ENCODE results near the gene ASTL. TPM values are rescaled to one million over a fixed set of nuclear protein-coding genes. Genes with fewer than 3 reads are reported as not detected.

ASTL gene
- total RNA-seq, 3 donors from 2014 or later (not counting 1 experiment from before 2014, with no cell fraction given), result 5.5 to 11.3 (median 8.8) TPM

- Histone ChIP-seq H3K9me3 (ENCODE audit: control insufficient read depth, insufficient read depth, low read length) (no peaks in the 10 kb centered on the region), H3K36me3 (ENCODE audit: control insufficient read depth, insufficient read depth, low read length) (no peaks in the 10 kb centered on the region), H3K4me3 (ENCODE audit: low read length) (no peak overlapping the region), H3K4me1 (ENCODE audit: control insufficient read depth, insufficient read depth, low read length) (peaks cover 50% of the 10 kb centered on the region), H3K27ac (ENCODE audit: low read length) (no peak overlapping the region), H3K27me3 (ENCODE audit: control insufficient read depth, insufficient read depth, low read length) (no peaks in the 10 kb centered on the region)
- no peaks in the 10 kb centered on the region for H3K9me3 Mint-ChIP-seq
- H3K36me3 Mint-ChIP-seq, result no peaks in the 10 kb centered on the region
- peaks cover 9 to 47% of the 10 kb centered on the region in 2 donors for H3K4me1 Mint-ChIP-seq
- ATAC-seq (no peak), DNase-seq (no peak)
- H3K27me3 Mint-ChIP-seq (ENCODE audit: low read depth in 2 of 2), result no peaks in the 10 kb centered on the region
- peak overlapping the region in 1 of 2 donors; percentile 71 for H3K27ac Mint-ChIP-seq
- no peak overlapping the region for H3K4me3 Mint-ChIP-seq
- WGBS (ENCODE audit: insufficient coverage), result 82% methylated on average over 9 of the region's 9 CpGs
- TF ChIP-seq CTCF (IDR thresholded peaks at IDR 0.05), result no peak
- intact Hi-C loops (cut with micrococcal nuclease), result no loop called here
Observed at GRCh38 chr2:96151595-96152303, 13.4 kb upstream of the ASTL start.

GRCh38 chr2:96150791-96151594 lies 12.7 kb upstream of the ASTL start:
- no peaks in the 10 kb centered on the region for H3K27me3 ChIP-seq (ENCODE audit: control insufficient read depth, insufficient read depth, low read length)
- peaks cover 50% of the 10 kb centered on the region for H3K4me1 ChIP-seq (ENCODE audit: control insufficient read depth, insufficient read depth, low read length)
- peak overlapping the region; percentile 50 to 80 for H3K27ac Mint-ChIP-seq
- no peaks in the 10 kb centered on the region for H3K9me3 Mint-ChIP-seq
- 91% methylated on average over 14 of the region's 14 CpGs for WGBS (ENCODE audit: insufficient coverage)
- no peak for TF ChIP-seq CTCF (IDR thresholded peaks at IDR 0.05)
- ATAC-seq, result no peak
- no peaks in the 10 kb centered on the region for H3K9me3 ChIP-seq (ENCODE audit: control insufficient read depth, insufficient read depth, low read length)
- H3K4me3 Mint-ChIP-seq, result no peak overlapping the region
- DNase-seq, result peak in 1 of 2 donors; percentile 13
- H3K27me3 Mint-ChIP-seq (ENCODE audit: low read depth in 2 of 2), result no peaks in the 10 kb centered on the region
- H3K36me3 Mint-ChIP-seq, result no peaks in the 10 kb centered on the region
- no peaks in the 10 kb centered on the region for H3K36me3 ChIP-seq (ENCODE audit: control insufficient read depth, insufficient read depth, low read length)
- intact Hi-C loops (cut with micrococcal nuclease), result no loop called here
- peaks cover 9 to 47% of the 10 kb centered on the region in 2 donors for H3K4me1 Mint-ChIP-seq
- no peak overlapping the region for H3K27ac ChIP-seq (ENCODE audit: low read length)
- H3K4me3 ChIP-seq (ENCODE audit: low read length), result no peak overlapping the region

DNA sequence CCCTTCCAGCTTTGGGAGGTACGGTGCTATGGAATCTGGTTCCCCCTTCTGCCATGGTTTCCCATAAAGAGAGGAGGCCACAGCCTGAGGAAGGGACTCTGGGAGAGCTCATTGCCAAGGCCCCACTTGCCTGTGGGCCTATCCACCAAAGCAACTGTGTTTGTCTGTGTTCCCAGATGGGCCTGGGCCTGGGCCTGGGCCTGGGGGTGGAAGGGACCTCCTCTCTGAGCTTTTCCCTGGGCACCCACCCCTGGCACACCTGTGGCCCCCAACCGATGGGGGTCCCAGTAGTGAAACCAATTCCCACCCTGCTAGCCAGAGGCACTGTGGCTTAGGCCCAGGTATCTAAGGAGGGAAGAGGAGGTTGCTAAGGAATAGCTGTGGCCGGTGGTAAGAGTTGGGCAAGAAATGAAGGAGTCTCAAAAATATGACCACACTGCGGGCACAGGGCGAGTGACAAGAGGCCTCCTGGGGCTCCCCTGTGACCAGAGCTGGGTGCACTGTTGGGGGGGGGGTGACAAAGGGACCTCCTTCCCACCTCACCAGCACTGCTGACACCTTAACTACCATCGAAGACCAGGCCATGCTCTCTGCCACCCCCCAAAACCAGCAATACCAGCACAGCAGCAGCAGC lies 11.8 kb upstream of the ASTL start:
- Mint-ChIP-seq H3K36me3 (no peaks in the 10 kb centered on the region), H3K27ac (peak overlapping the region; percentile 50 to 80), H3K27me3 (ENCODE audit: low read depth in 2 of 2) (no peaks in the 10 kb centered on the region), H3K4me1 (peaks cover 9 to 51% of the 10 kb centered on the region in 2 donors), H3K4me3 (no peak overlapping the region), H3K9me3 (no peaks in the 10 kb centered on the region)
- no peak for TF ChIP-seq CTCF (IDR thresholded peaks at IDR 0.05)
- Histone ChIP-seq H3K4me1 (ENCODE audit: control insufficient read depth, insufficient read depth, low read length) (peaks cover 48% of the 10 kb centered on the region), H3K4me3 (ENCODE audit: low read length) (no peak overlapping the region), H3K27ac (ENCODE audit: low read length) (no peak overlapping the region), H3K27me3 (ENCODE audit: control insufficient read depth, insufficient read depth, low read length) (no peaks in the 10 kb centered on the region), H3K36me3 (ENCODE audit: control insufficient read depth, insufficient read depth, low read length) (no peaks in the 10 kb centered on the region), H3K9me3 (ENCODE audit: control insufficient read depth, insufficient read depth, low read length) (no peaks in the 10 kb centered on the region)
- intact Hi-C loops (cut with micrococcal nuclease), result no loop called here
- DNase-seq, result no peak
- 96% methylated on average over 5 of the region's 6 CpGs for WGBS (ENCODE audit: insufficient coverage)
- no peak for ATAC-seq

Data from natural killer cell (primary cell).